Thoracic aorta endothelial cell (primary cell): ENCODE results near the gene EPN1. TPM values are rescaled to one million over a fixed set of nuclear protein-coding genes. Genes with fewer than 3 reads are reported as not detected.

ENCODE experiments used
- small RNA-seq: library from RNA; depleted of rRNA; stranded (forward); fragments of <200 nt; gene quantifications from one replicate; pipeline ENCODE3, GENCODE V24; 2012
- total RNA-seq: library from RNA; depleted of rRNA; stranded (reverse); fragments of >200 nt; gene quantifications from 2 replicates; pipeline ENCODE4 v1.2.3, GENCODE V29; 2012

Gene EPN1
- total RNA-seq: 74.6 and 86.4 TPM in 2 replicates

DNA sequence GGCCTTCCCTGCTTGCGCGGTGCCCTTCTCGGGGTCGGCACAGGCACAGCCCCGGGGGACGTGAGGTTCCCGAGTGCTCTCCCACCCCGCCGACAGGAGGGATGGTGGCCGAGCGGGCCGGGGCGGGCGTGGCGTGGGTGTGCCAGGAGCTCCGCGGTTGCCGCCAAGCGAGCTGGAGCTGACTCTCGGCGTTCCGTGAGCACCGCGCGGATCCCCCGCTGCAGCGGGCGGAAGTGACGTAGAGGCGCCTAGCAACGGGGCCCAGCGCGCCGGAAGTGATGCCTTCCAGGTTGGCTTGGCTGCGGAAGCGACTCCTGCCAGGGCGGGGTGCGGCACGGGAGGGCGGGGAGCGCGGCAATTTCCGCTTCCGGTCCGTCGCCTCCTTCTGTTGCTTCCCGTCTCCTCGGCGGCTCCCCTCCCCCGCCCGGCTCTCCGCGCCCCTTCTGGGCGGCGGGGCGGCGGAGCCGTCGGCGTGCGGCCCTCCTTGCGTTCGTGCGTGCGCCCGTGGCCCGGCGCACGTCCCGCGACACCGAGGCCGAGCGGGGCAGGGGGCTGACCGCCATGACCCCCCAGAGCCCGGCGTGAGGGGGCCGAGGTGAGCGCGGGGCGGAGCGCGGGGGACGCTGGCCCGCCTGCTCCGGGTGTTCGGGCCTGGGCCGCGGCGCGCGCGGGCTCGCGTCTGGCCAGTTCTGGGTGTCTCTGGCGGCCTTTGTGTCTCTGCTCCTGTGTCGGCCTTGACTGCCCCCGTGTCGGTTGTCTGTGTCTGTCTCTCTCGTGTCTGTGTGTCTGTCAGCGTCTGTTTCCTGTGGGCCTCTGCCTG lies at the start of gene EPN1:
Gene EPN1, plus strand, starts transcription at position 386 of the 820 bp plus-strand sequence. CDS start 3,402 bp downstream, outside the sequence.

DNA sequence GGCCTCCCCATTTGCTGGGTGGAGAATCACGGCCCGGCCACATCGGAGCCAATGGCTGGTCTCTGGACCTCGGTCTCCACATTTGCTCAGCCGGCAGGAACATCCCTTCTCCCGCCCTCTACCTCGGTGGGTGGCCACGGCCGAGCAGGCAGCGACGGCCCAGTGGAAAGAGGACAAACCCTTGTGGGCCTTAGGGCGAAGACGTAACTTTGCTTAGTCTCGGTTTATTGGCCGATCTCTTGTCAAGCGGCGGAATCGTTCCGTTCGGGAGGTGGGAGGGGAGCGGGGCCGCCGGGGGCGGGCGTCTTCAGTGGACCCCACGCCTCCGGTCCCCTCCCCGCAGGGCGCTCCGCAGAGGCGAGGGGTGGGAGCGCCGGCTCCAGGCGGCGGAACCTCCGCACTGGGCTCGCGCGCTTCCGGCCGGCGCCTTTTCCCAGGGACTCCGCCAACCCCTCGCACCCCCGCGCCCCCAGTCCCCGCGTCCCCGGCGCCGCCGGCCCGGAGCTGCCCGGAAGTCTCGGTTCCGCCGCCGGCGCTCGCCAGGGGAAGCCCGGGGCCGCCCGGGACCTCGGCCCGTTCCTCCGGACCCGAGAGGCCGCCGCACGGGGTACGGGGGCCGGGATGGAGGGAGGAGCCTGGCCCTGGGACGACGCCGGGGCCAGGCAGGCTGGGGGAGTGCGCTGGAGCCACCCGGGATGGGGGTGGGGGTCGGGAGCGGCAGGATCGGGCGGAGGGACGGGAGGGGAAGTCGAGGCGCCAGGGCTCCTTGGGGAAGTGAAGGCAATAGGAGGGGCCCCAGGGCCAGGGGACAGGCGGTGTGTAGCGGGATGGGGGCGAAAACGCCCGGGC lies 34.2 kb upstream of the EPN1 start, which contains the start of gene ZNF580:
Gene ZNF580, plus strand, starts transcription at position 426 of the 849 bp plus-strand sequence. CDS start 1,507 bp downstream, outside the sequence.

DNA sequence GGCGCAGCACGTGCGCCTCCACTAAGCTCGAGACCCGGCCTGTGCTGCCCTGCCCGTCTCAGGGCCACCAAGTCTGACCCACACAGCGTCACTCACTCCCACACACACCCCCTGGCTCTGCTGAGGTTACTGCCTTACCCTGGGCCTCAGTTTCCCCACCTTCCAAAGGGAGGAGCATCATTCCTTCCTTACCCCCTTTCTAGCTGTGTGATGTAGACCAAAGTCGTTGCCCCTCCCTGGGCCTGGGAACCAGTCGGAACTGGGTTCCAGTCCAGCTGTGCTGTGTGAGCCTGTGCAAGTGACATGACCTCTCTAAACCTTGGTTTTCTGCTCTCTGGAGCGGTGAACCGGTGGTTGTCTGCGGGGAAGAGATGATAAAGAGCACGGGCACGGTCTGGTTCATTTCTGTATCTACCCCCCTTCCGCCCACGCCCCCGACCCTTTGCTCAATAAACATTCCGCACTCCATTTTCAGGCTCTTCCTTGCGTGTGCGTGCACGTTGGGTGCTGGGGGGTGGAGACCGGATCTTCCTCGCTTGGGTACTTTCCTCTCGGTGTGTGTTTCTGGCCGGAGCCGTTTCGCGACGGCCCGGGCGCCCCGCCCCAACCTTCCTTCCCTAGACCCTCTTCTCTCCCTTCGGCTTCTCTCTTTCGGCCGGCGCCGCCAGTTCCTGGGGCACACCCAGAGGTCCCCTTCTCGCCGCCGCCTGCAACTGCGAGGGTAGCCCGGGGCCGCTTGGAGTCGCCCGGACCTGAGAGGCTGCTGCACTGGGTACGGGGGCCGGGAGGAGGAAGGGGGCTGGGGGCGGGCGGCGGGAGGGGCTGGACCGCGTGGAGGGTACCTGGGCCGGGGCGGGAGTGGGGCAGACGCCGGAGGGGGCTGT lies 31.8 kb upstream of the EPN1 start, which contains the start of gene ZNF581:
Gene ZNF581, plus strand, starts transcription at position 647 of the 884 bp plus-strand sequence. CDS start 923 bp downstream, outside the sequence.

DNA sequence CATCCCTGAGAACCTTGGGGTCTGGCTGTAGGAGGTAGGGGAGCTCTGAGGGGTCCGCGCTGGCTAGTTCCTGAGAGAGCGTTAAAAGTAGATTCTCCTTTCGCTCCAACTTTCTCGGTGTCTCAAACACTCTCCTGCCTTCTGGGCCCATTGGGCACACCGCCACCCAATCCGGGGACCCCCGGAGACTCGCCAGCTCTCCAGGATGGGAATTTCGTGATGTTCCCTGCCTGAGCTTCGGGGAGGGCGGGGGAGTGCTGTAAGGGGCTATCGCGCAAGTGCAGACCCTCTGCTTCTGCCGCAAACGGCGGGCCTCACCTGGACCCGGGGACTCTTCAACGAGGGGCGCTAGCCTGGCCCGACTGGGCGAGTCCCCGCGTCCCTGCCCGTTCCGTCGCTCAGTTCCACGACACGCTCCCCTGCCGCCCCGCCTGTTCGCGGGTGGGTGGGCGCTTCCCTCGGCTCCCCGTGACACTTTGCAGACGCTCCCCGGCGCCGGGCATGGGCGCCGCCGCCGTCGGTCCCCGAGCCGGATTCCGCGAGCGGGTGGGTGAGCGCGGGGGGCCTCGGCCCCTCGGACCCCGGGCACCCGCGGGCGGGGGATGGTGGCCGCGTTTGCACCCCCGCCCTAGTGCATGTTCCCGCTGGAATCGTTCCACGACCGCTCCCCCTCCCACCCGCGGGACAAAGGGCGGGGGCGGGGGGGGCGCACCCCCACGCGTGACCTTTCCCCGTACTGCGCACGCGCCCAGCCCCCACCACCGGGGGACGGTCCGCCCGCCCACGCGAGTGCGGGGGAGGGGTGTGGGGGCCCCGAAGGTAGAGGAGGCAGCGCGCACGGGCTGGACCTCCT lies 27.1 kb upstream of the EPN1 start, which contains the start of gene CCDC106:
Gene CCDC106, plus strand, starts transcription at position 481 of the 853 bp plus-strand sequence. CDS start 835 bp downstream, outside the sequence.

DNA sequence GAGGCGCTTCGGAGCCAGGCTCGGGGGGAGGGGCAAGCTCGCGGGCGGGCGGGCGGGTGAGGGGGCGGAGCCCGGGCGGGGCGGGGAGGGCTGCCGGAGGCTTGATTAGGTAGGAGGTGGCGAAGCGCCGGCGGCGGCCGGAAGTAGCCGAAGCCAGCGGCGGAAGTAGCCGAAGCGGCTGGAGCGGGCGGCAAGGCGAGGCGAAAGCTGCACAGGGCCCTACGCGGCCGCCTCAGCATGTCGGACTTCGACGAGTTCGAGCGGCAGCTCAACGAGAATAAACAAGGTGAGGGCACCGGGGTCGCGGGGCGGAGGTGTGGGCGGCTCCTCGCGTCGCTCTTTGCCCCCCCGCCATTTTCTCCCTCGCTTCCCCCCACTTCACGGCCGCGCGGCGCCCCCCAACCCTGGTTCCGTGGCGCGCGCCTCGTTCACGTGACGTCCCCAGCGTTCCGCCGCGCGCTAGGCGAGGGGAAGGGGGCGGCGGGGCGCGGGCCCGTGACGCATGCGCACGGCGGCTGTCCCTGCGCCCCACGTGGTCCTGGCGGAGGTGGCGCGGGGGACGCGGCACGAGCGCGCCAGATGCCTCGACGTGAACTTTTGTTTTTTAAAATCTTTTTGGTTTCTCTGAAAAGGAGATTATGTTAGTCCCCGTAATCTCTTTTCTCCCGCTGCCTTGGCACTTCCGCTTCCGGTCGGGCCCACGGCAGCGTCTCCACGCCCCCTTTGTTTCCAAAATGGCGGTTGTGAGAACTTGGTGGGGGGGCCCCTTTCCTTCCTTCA lies 20.0 kb upstream of the EPN1 start, which contains the start of gene U2AF2:
Gene U2AF2, plus strand, starts transcription at position 168 of the 780 bp plus-strand sequence. Its CDS starts 70 bp downstream, at position 238.

DNA sequence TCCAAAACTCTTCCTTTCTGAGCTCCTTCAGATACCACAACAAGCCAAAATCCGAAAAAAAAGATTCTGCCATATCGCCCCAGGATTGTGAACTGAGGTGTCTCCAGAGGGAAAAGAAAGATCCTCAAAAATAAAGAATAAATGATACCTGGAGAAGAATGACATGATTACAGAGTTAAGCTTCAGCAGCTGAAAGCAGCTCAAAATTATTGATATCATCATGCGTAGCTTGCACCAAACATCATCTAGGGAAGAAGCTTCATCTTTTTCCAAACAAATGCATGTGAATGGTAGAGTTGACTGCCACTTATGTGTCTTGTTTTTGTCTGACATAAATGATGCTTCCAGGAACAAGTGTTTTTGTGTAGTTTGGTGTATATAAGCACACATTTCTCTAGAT lies 63.3 kb downstream of the EPN1 start, which contains the start of gene NLRP9:
Gene NLRP9, minus strand, starts transcription at position 101 of the 400 bp plus-strand sequence. Its CDS starts 28 bp downstream, at position 73.

DNA sequence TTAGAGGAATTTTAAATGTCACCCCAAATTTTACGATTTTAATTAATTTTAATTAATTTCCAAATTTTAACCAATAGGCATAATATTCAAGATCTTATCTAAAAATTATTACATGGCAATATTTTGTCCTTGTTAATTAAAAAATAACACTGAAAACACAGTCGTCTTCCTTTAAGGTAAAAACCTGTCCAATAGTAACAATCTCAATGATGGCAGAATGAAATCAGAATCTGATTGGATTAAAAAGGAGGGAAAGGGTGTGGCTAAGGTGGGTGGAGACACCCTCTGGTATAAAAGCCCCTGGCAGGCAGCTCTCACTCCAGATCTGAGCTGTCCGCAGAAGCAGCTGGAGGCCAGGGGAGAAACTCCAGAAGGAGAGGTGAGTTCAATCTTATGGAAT lies 83.8 kb downstream of the EPN1 start, which contains the start of gene RFPL4A:
Gene RFPL4A, plus strand, starts transcription at position 301 of the 400 bp plus-strand sequence. CDS start 2,704 bp downstream, outside the sequence.

Small RNA genes within 50 kb of the gene (small RNA-seq; reads per million reads assigned to genes)
- gene AC010525.2: not detected

Other genes starting within 250 kb of the EPN1 start
- gene SHISA7, start 231.9 kb upstream of the EPN1 start, total RNA-seq: not detected in 2 replicates
- 33.5 and 43.0 TPM in 2 replicates for gene ISOC2, start 213.6 kb upstream of the EPN1 start, total RNA-seq
- gene C19orf85, start 210.5 kb upstream of the EPN1 start, total RNA-seq: not detected in 2 replicates
- 2.4 and 3.2 TPM in 2 replicates for gene ZNF628, start 198.6 kb upstream of the EPN1 start, total RNA-seq
- gene NAT14, start 190.0 kb upstream of the EPN1 start, total RNA-seq: 8.9 and 9.6 TPM in 2 replicates
- gene SSC5D, start 186.8 kb upstream of the EPN1 start, total RNA-seq: 0.27 and 0.79 TPM in 2 replicates
- not detected in 2 replicates for gene SBK2, start 138.1 kb upstream of the EPN1 start, total RNA-seq
- gene SBK3, start 129.7 kb upstream of the EPN1 start, total RNA-seq: 0.27 and 0.65 TPM in 2 replicates
- gene ZNF579, start 94.4 kb upstream of the EPN1 start, total RNA-seq: 4.1 and 5.1 TPM in 2 replicates
- gene FIZ1, start 75.7 kb upstream of the EPN1 start, total RNA-seq: 3.2 and 4.2 TPM in 2 replicates
- 7.2 and 9.0 TPM in 2 replicates for gene ZNF524, start 74.9 kb upstream of the EPN1 start, total RNA-seq
- gene ZNF865, start 69.6 kb upstream of the EPN1 start, total RNA-seq: 1.6 and 1.8 TPM in 2 replicates
- gene ZNF784, start 50.7 kb upstream of the EPN1 start, total RNA-seq: 2.0 and 2.4 TPM in 2 replicates
- gene ZNF580, start 34.2 kb upstream of the EPN1 start, total RNA-seq: 5.1 and 6.7 TPM in 2 replicates
- 16.4 and 16.7 TPM in 2 replicates for gene ZNF581, start 31.6 kb upstream of the EPN1 start, total RNA-seq
- 8.0 and 8.5 TPM in 2 replicates for gene CCDC106, start 27.0 kb upstream of the EPN1 start, total RNA-seq
- 171 and 192 TPM in 2 replicates for gene U2AF2, start 20.2 kb upstream of the EPN1 start, total RNA-seq
- gene NLRP9, start 63.2 kb downstream of the EPN1 start, total RNA-seq: not detected in 2 replicates
- gene RFPL4A, start 83.9 kb downstream of the EPN1 start, total RNA-seq: not detected in 2 replicates
- gene RFPL4AL1, start 93.9 kb downstream of the EPN1 start, total RNA-seq: 0.13 TPM in 1 of 2 replicates, not detected in the other
- gene NLRP11, start 156.8 kb downstream of the EPN1 start, total RNA-seq: not detected in 2 replicates
- gene NLRP4, start 161.3 kb downstream of the EPN1 start, total RNA-seq: not detected in 2 replicates